NCI-H128 (cell line): ENCODE results near the gene VDR.

Experiments
- DNase-seq: peaks from one replicate; lab custom pipeline; 2025; ENCODE audit not compliant: unreplicated experiment; lab: John Stamatoyannopoulos, UW

VDR gene

GRCh38 chr12:47904713-47905709, at the start of gene VDR:
TSS of gene VDR (minus strand) at chr12:47904994. CDS start at chr12:47879113, 25,881 bp downstream.
- peak; percentile 27 for DNase-seq

GRCh38 chr12:47954058-47954457, 49.3 kb upstream of the VDR start:
- no peak for DNase-seq

GRCh38 chr12:47950856-47951468, 46.2 kb upstream of the VDR start:
- no peak for DNase-seq

- peak; percentile 14 for DNase-seq
Measured at GRCh38 chr12:47949441-47950341, 44.9 kb upstream of the VDR start.

- no peak for DNase-seq
Measured at GRCh38 chr12:47947341-47947740, 42.5 kb upstream of the VDR start.

GRCh38 chr12:47946413-47947323, 41.9 kb upstream of the VDR start:
- no peak for DNase-seq

GRCh38 chr12:47945341-47945728, 40.5 kb upstream of the VDR start:
- no peak for DNase-seq

- no peak for DNase-seq
Measured at GRCh38 chr12:47944685-47945340, 40.0 kb upstream of the VDR start.

- no peak for DNase-seq
Measured at GRCh38 chr12:47943623-47944340, 39.0 kb upstream of the VDR start.

- DNase-seq, result no peak
Measured at GRCh38 chr12:47942614-47943225, 37.9 kb upstream of the VDR start.

GRCh38 chr12:47941871-47942613, 37.2 kb upstream of the VDR start:
- DNase-seq, result no peak

GRCh38 chr12:47941475-47941780, 36.6 kb upstream of the VDR start:
- no peak for DNase-seq

GRCh38 chr12:47940773-47941474, 36.1 kb upstream of the VDR start:
- DNase-seq, result no peak

- no peak for DNase-seq
Measured at GRCh38 chr12:47939009-47939601, 34.3 kb upstream of the VDR start.

- DNase-seq, result no peak
Measured at GRCh38 chr12:47938594-47938993, 33.8 kb upstream of the VDR start.

GRCh38 chr12:47938093-47938492, 33.3 kb upstream of the VDR start:
- DNase-seq, result no peak

GRCh38 chr12:47935184-47935583, 30.4 kb upstream of the VDR start:
- DNase-seq, result no peak
